Trophoblast cell (in vitro differentiated cells and primary cell): ENCODE measurements around the gene BMP10.

Experiments used
- DNase-seq, 2 donors: peaks; one replicate each; pipeline ENCODE4 v3.0.0-alpha.2; 2016
- H2AFZ ChIP-seq: 2 replicates; pipeline ENCODE4 v1.6.1; 2013; ENCODE audit warnings: low read length, moderate library complexity, mild to moderate bottlenecking; ENCODE audit not compliant: insufficient read depth, poor library complexity
- H2AK5ac ChIP-seq: 2 replicates; pipeline ENCODE4 v1.6.1; 2013; ENCODE audit warnings: mild to moderate bottlenecking, low read length
- H2BK120ac ChIP-seq: 2 replicates; pipeline ENCODE4 v1.6.1; 2013; ENCODE audit warnings: low read length, mild to moderate bottlenecking, moderate library complexity; ENCODE audit not compliant: insufficient read depth, poor library complexity
- H2BK12ac ChIP-seq: 2 replicates; pipeline ENCODE4 v1.6.1; 2013; ENCODE audit warnings: mild to moderate bottlenecking, low read length, moderate library complexity
- H2BK5ac ChIP-seq: 2 replicates; pipeline ENCODE4 v1.6.1; 2013; ENCODE audit warnings: low read length, low read depth, moderate library complexity, mild to moderate bottlenecking; ENCODE audit not compliant: poor library complexity
- H3K14ac ChIP-seq: 2 replicates; pipeline ENCODE4 v1.6.1; 2013; ENCODE audit warnings: mild to moderate bottlenecking, low read length
- H3K18ac ChIP-seq: 2 replicates; pipeline ENCODE4 v1.6.1; 2013; ENCODE audit warnings: mild to moderate bottlenecking, low read length
- H3K23ac ChIP-seq: 2 replicates; pipeline ENCODE4 v1.6.1; 2013; ENCODE audit warnings: low read length
- H3K27ac ChIP-seq: 2 replicates; pipeline ENCODE4 v1.5.1; 2013; ENCODE audit warnings: low read depth, mild to moderate bottlenecking, inconsistent platforms, low read length, moderate library complexity
- H3K27me3 ChIP-seq: 2 replicates; pipeline ENCODE4 v1.6.1; 2013; ENCODE audit warnings: inconsistent platforms, mild to moderate bottlenecking, low read length, moderate library complexity; ENCODE audit not compliant: insufficient read depth
- H3K36me3 ChIP-seq, 2 experiments: 1 replicate in 1 of 2; 2 replicates in 1 of 2; pipeline ENCODE4 v1.6.1; 2013; ENCODE audit warnings: low read length in 2 of 2, mild to moderate bottlenecking in 2 of 2, moderate library complexity in 1 of 2; ENCODE audit not compliant: insufficient read depth in 2 of 2, control insufficient read depth in 1 of 2
- H3K4ac ChIP-seq: 2 replicates; pipeline ENCODE4 v1.6.1; 2013; ENCODE audit warnings: low read depth, mild to moderate bottlenecking, low read length, moderate library complexity
- H3K4me1 ChIP-seq, 2 experiments: 1 replicate in 1 of 2; 2 replicates in 1 of 2; pipeline ENCODE4 v1.6.1; 2013; ENCODE audit warnings: low read length in 2 of 2, mild to moderate bottlenecking in 2 of 2, moderate library complexity in 1 of 2; ENCODE audit not compliant: insufficient read depth in 2 of 2, control insufficient read depth in 1 of 2
- H3K4me2 ChIP-seq: 2 replicates; pipeline ENCODE4 v1.6.1; 2013; ENCODE audit warnings: inconsistent platforms, mild to moderate bottlenecking, low read length, moderate library complexity
- H3K4me3 ChIP-seq: 2 replicates; pipeline ENCODE4 v1.5.1; 2013; ENCODE audit warnings: mild to moderate bottlenecking, low read depth, low read length, inconsistent platforms
- H3K79me1 ChIP-seq: one replicate; pipeline ENCODE4 v1.6.1; 2013; ENCODE audit warnings: low read length
- H3K79me2 ChIP-seq: 2 replicates; pipeline ENCODE4 v1.6.1; 2013; ENCODE audit warnings: low read length, mild to moderate bottlenecking; ENCODE audit not compliant: control insufficient read depth, insufficient read depth, poor library complexity
- H3K9ac ChIP-seq: 2 replicates; pipeline ENCODE4 v1.6.1; 2013; ENCODE audit warnings: mild to moderate bottlenecking, low read length
- H3K9me3 ChIP-seq: 2 replicates; pipeline ENCODE4 v1.6.1; 2013; ENCODE audit warnings: low read depth, mild to moderate bottlenecking, control low read depth, inconsistent platforms, low read length; ENCODE audit not compliant: insufficient read depth
- H4K12ac ChIP-seq: 2 replicates; pipeline ENCODE4 v1.6.1; 2013; ENCODE audit warnings: low read depth, mild to moderate bottlenecking, low read length, moderate library complexity
- H4K8ac ChIP-seq: 2 replicates; pipeline ENCODE4 v1.6.1; 2013; ENCODE audit warnings: low read depth, mild to moderate bottlenecking, low read length, moderate library complexity
- H4K91ac ChIP-seq: one replicate; pipeline ENCODE4 v1.6.1; 2013; ENCODE audit warnings: low read depth, mild to moderate bottlenecking, low read length, moderate library complexity
- WGBS: extraction: QIAGEN DNeasy Blood & Tissue Kit; methylation state at CpG from one replicate; pipeline ENCODE4 v1.1.7; 2013; ENCODE audit warnings: missing lambda C conversion rate; ENCODE audit not compliant: insufficient read length, insufficient coverage; ENCODE audit errors: extremely low coverage; 5-methylcytosine and 5-hydroxymethylcytosine counted together

BMP10 gene

GRCh38 chr2:68885811-68886075, 14.5 kb upstream of the BMP10 start:
- H3K36me3 ChIP-seq = no peaks in the 10 kb centered on the region
- no peak overlapping the region for H3K27ac ChIP-seq
- no peak overlapping the region for H4K8ac ChIP-seq
- H4K12ac ChIP-seq = no peak overlapping the region
- no peak overlapping the region for H3K14ac ChIP-seq
- no peak overlapping the region for H2AFZ ChIP-seq
- no peak overlapping the region for H3K4me3 ChIP-seq
- no peak overlapping the region for H3K23ac ChIP-seq
- H2BK5ac ChIP-seq = no peak overlapping the region
- H3K27me3 ChIP-seq = no peaks in the 10 kb centered on the region
- no peak overlapping the region for H2AK5ac ChIP-seq
- H3K18ac ChIP-seq = no peak overlapping the region
- no CpG with 5 or more reads among the region's 3 CpGs for WGBS
- no peaks in the 10 kb centered on the region for H3K79me2 ChIP-seq
- no peak overlapping the region for H3K4me2 ChIP-seq
- H2BK12ac ChIP-seq = no peak overlapping the region
- no peak overlapping the region for H2BK120ac ChIP-seq
- H3K4me1 ChIP-seq = peaks cover 2 to 8% of the 10 kb centered on the region in 2 experiments
- DNase-seq = no peak
- H3K9me3 ChIP-seq = peaks cover 1% of the 10 kb centered on the region
- no peaks in the 10 kb centered on the region for H3K79me1 ChIP-seq
- no peak overlapping the region for H4K91ac ChIP-seq
- no peak overlapping the region for H3K9ac ChIP-seq
- H3K4ac ChIP-seq = no peak overlapping the region

DNA sequence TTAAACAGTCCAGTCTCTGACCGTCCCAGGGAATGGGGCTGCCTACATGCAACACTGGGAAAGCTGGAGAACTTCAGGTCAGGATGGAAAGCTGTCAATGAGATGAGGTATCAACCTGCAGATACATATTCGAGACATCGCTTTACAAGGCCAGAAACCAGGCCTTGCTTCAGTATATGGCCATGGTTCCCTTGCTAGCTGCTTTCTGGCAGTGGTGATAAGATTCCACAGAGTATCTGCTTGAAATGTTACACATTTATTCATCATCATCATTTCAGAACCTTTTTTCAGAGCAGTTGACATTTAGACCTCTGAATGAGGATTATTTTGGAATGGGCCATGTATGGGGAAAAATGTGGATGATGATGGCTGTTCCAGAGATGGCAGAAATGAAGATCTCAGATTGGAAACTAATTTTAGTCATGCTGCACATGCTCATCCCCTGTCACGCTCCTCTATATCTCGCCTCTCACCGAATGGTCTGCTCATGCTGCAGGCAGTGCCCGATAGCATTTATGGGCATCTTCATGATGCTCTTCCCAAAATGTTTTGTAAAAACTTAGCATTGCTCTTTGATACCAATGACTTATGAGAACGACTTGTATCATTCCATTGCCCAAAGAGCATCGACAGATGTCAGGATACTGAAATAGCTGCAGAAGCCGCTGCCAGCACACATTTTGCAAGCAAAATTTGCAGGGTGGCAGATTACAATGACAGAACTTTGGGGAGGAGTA, 14.0 kb upstream of the BMP10 start:
- no peak overlapping the region for H3K4me3 ChIP-seq
- H2AK5ac ChIP-seq = no peak overlapping the region
- no peak overlapping the region for H4K8ac ChIP-seq
- no peak overlapping the region for H3K14ac ChIP-seq
- no peak for DNase-seq
- H3K27me3 ChIP-seq = no peaks in the 10 kb centered on the region
- H2BK12ac ChIP-seq = no peak overlapping the region
- no peaks in the 10 kb centered on the region for H3K79me1 ChIP-seq
- WGBS = no CpG with 5 or more reads among the region's 10 CpGs
- no peak overlapping the region for H3K4me2 ChIP-seq
- no peak overlapping the region for H3K27ac ChIP-seq
- no peak overlapping the region for H3K18ac ChIP-seq
- H4K12ac ChIP-seq = no peak overlapping the region
- H3K36me3 ChIP-seq = no peaks in the 10 kb centered on the region
- peaks cover 1% of the 10 kb centered on the region for H3K9me3 ChIP-seq
- no peak overlapping the region for H2BK120ac ChIP-seq
- H3K4me1 ChIP-seq = peaks cover 2 to 8% of the 10 kb centered on the region in 2 experiments
- H3K4ac ChIP-seq = no peak overlapping the region
- H3K9ac ChIP-seq = no peak overlapping the region
- no peak overlapping the region for H3K23ac ChIP-seq
- H4K91ac ChIP-seq = no peak overlapping the region
- H2BK5ac ChIP-seq = no peak overlapping the region
- H3K79me2 ChIP-seq = no peaks in the 10 kb centered on the region
- no peak overlapping the region for H2AFZ ChIP-seq

- no peaks in the 10 kb centered on the region for H3K9me3 ChIP-seq
- no peak overlapping the region for H3K23ac ChIP-seq
- no peak overlapping the region for H3K18ac ChIP-seq
- no peak overlapping the region for H3K9ac ChIP-seq
- H3K79me1 ChIP-seq = no peaks in the 10 kb centered on the region
- no peak overlapping the region for H4K12ac ChIP-seq
- no peaks in the 10 kb centered on the region for H3K79me2 ChIP-seq
- peaks cover 2 to 3% of the 10 kb centered on the region in 2 experiments for H3K4me1 ChIP-seq
- H3K27ac ChIP-seq = no peak overlapping the region
- H2AFZ ChIP-seq = no peak overlapping the region
- H4K8ac ChIP-seq = no peak overlapping the region
- H2BK5ac ChIP-seq = no peak overlapping the region
- no peak overlapping the region for H2AK5ac ChIP-seq
- H2BK12ac ChIP-seq = no peak overlapping the region
- H3K14ac ChIP-seq = no peak overlapping the region
- H2BK120ac ChIP-seq = no peak overlapping the region
- H3K4me2 ChIP-seq = no peak overlapping the region
- no peaks in the 10 kb centered on the region for H3K36me3 ChIP-seq
- H3K4ac ChIP-seq = no peak overlapping the region
- DNase-seq = no peak
- no peak overlapping the region for H3K4me3 ChIP-seq
- no peaks in the 10 kb centered on the region for H3K27me3 ChIP-seq
- H4K91ac ChIP-seq = no peak overlapping the region
Observed at GRCh38 chr2:68880213-68880612, 9.0 kb upstream of the BMP10 start.

DNA sequence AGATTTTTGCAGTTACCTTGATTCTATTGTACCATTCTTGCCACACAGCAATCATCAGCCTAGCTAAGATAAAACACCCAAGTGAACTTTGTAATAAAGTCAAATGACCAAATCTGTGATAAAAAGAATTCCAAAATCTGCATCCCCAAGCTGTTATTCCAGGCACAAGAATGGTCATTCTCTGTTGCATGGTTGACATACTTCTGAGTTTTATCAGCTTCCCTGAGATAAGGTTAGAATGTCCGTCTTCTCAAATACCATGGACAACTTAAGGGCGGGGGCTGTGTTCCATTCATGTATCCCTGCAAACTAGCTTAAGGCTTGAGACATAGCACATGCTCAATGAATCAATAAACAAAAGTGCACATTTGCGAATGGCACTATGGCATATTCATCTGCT, 8.1 kb upstream of the BMP10 start:
- H4K91ac ChIP-seq = no peak overlapping the region
- H3K23ac ChIP-seq = no peak overlapping the region

More for the DNA sequence above, 8.1 kb upstream of the BMP10 start:
- no peak overlapping the region for H3K27ac ChIP-seq
- H2AK5ac ChIP-seq = no peak overlapping the region
- peaks cover 2 to 3% of the 10 kb centered on the region in 2 experiments for H3K4me1 ChIP-seq
- no peak overlapping the region for H3K9ac ChIP-seq
- no peak overlapping the region for H3K4me3 ChIP-seq
- H3K79me2 ChIP-seq = no peaks in the 10 kb centered on the region
- no peaks in the 10 kb centered on the region for H3K36me3 ChIP-seq
- DNase-seq = peak; percentile 55 to 85
- no peak overlapping the region for H4K8ac ChIP-seq
- no peak overlapping the region for H3K14ac ChIP-seq
- no peaks in the 10 kb centered on the region for H3K79me1 ChIP-seq
- H2BK12ac ChIP-seq = no peak overlapping the region
- H2BK5ac ChIP-seq = no peak overlapping the region
- no peak overlapping the region for H2AFZ ChIP-seq
- no peaks in the 10 kb centered on the region for H3K27me3 ChIP-seq
- no peak overlapping the region for H3K4me2 ChIP-seq
- no peak overlapping the region for H4K12ac ChIP-seq
- no CpG with 5 or more reads among the region's 3 CpGs for whole genome bisulfite sequencing
- no peak overlapping the region for H2BK120ac ChIP-seq
- H3K9me3 ChIP-seq = no peaks in the 10 kb centered on the region
- H3K4ac ChIP-seq = no peak overlapping the region
- H3K18ac ChIP-seq = no peak overlapping the region
